Liver (tissue), 9 donors: ENCODE measurements around the gene GNRH2. TPM values are rescaled to one million over a fixed set of nuclear protein-coding genes. Genes with fewer than 3 reads are reported as not detected.

Experiments used
- DNase-seq: peaks from one replicate; pipeline ENCODE4 v3.0.0-alpha.2; 2017; ENCODE audit warnings: low spot score
- H3K27ac ChIP-seq, 2 donors: one replicate each; pipeline ENCODE4 v1.7.0; 2013; ENCODE audit warnings: inconsistent platforms in 2 of 2, low read length in 2 of 2, control low read depth in 1 of 2, low read depth in 1 of 2, mild to moderate bottlenecking in 1 of 2
- H3K27me3 ChIP-seq, 4 donors: one replicate each; pipeline versions ENCODE4 v1.6.1 to v1.7.0; 2013; ENCODE audit warnings: low read length in 3 of 4, inconsistent platforms in 1 of 4, mild to moderate bottlenecking in 1 of 4, moderate library complexity in 1 of 4; ENCODE audit not compliant: control insufficient read depth in 4 of 4, insufficient read depth in 4 of 4
- H3K36me3 ChIP-seq, 4 donors: one replicate each; pipeline versions ENCODE4 v1.6.1 to v1.7.0; 2013; ENCODE audit warnings: low read length in 3 of 4, mild to moderate bottlenecking in 3 of 4, low read depth in 1 of 4, moderate library complexity in 1 of 4; ENCODE audit not compliant: control insufficient read depth in 4 of 4, insufficient read depth in 3 of 4
- H3K4me1 ChIP-seq, 4 donors: one replicate each; pipeline versions ENCODE4 v1.6.1 to v1.7.0; 2013; ENCODE audit warnings: low read length in 3 of 4, mild to moderate bottlenecking in 3 of 4, moderate library complexity in 1 of 4; ENCODE audit not compliant: control insufficient read depth in 4 of 4, insufficient read depth in 4 of 4
- H3K4me3 ChIP-seq, 3 donors: one replicate each; pipeline versions ENCODE4 v1.6.1 to v1.7.0; 2013; ENCODE audit warnings: low read length in 3 of 3, control low read depth in 1 of 3, low read depth in 1 of 3, mild to moderate bottlenecking in 1 of 3
- H3K9ac ChIP-seq, 2 donors: one replicate each; pipeline ENCODE4 v1.7.0; 2013; ENCODE audit warnings: low read length in 2 of 2, mild to moderate bottlenecking in 2 of 2, moderate library complexity in 2 of 2, control low read depth in 1 of 2, low read depth in 1 of 2
- H3K9me3 ChIP-seq, 4 donors: one replicate each; pipeline versions ENCODE4 v1.6.1 to v1.7.0; 2013; ENCODE audit warnings: low read length in 3 of 4; ENCODE audit not compliant: control insufficient read depth in 4 of 4
- ATF3 ChIP-seq: IDR thresholded peaks from 2 replicates; pipeline ENCODE4 v1.6.1; 2016; ENCODE audit warnings: antibody characterized with exemption
- CTCF ChIP-seq: fragments of 150-350 bp; IDR thresholded peaks from 2 replicates; pipeline ENCODE4 v1.5.1; 2017; ENCODE audit warnings: improper control_type of control experiment, low read depth, low read length; ENCODE audit not compliant: missing input control
- EGR1 ChIP-seq, 2 donors: IDR thresholded peaks; 2 replicates each; pipeline ENCODE4 v1.6.1; 2016 to 2018; ENCODE audit warnings: antibody characterized with exemption in 2 of 2, low read depth in 2 of 2
- FOXA1 ChIP-seq: IDR thresholded peaks from 2 replicates; pipeline ENCODE4 v1.6.1; 2016; ENCODE audit warnings: antibody characterized with exemption
- GABPA ChIP-seq, 2 donors: IDR thresholded peaks in 1 of 2; conservative IDR thresholded peaks in 1 of 2; 2 replicates each; pipeline ENCODE4 v1.6.1; 2016; ENCODE audit warnings: antibody characterized with exemption in 2 of 2, mild to moderate bottlenecking in 1 of 2, moderate library complexity in 1 of 2
- HNF4A ChIP-seq, 2 donors: conservative IDR thresholded peaks; 2 replicates each; pipeline ENCODE4 v1.6.1; 2016; ENCODE audit warnings: antibody characterized with exemption in 2 of 2, mild to moderate bottlenecking in 2 of 2
- HNF4G ChIP-seq: IDR thresholded peaks from 2 replicates; pipeline ENCODE4 v1.6.1; 2016; ENCODE audit warnings: antibody characterized with exemption
- JUND ChIP-seq, 2 donors: IDR thresholded peaks; 2 replicates each; pipeline ENCODE4 v1.6.1; 2016; ENCODE audit warnings: antibody characterized with exemption in 2 of 2
- MAX ChIP-seq: IDR thresholded peaks from 2 replicates; pipeline ENCODE4 v1.6.1; 2016; ENCODE audit warnings: antibody characterized with exemption
- NR2F2 ChIP-seq: IDR thresholded peaks from 2 replicates; pipeline ENCODE4 v1.6.1; 2016; ENCODE audit warnings: antibody characterized with exemption
- RAD21 ChIP-seq, 2 donors: IDR thresholded peaks; 2 replicates each; pipeline ENCODE4 v1.6.1; 2016; ENCODE audit warnings: antibody characterized with exemption in 2 of 2, mild to moderate bottlenecking in 2 of 2
- REST ChIP-seq: IDR thresholded peaks from 2 replicates; pipeline ENCODE4 v1.6.1; 2016; ENCODE audit warnings: antibody characterized with exemption, mild to moderate bottlenecking
- SP1 ChIP-seq: IDR thresholded peaks from 2 replicates; pipeline ENCODE4 v1.6.1; 2018; ENCODE audit warnings: antibody characterized with exemption, mild to moderate bottlenecking
- TAF1 ChIP-seq: conservative IDR thresholded peaks from 2 replicates; pipeline ENCODE4 v1.6.1; 2016; ENCODE audit warnings: antibody characterized with exemption, mild to moderate bottlenecking
- YY1 ChIP-seq: IDR thresholded peaks from 2 replicates; pipeline ENCODE4 v1.6.1; 2016; ENCODE audit warnings: antibody characterized with exemption, mild to moderate bottlenecking
- ZBTB33 ChIP-seq: IDR thresholded peaks from 2 replicates; pipeline ENCODE4 v1.6.1; 2016; ENCODE audit warnings: antibody characterized with exemption
- WGBS: extraction: QIAGEN DNeasy Blood & Tissue Kit; methylation state at CpG from one replicate; pipeline ENCODE4 v1.1.7; 2013; 5-methylcytosine and 5-hydroxymethylcytosine counted together
- polyA plus RNA-seq, 2 donors: library from polyadenylated mRNA; stranded (reverse) in 1 of 2; unstranded in 1 of 2; fragments of 200-250 nt in 1 of 2; fragments of >200 nt in 1 of 2; fragmentation: Nextera tagmentation in 1 of 2; extraction: Ambion mirVana in 1 of 2; gene quantifications; one replicate each; pipeline versions ENCODE4 v1.2.1 to v1.2.3, GENCODE V29; 2013 to 2015
- total RNA-seq, 2 donors: library from RNA; depleted of rRNA; stranded (reverse); fragments of >200 nt; gene quantifications; one replicate each; pipeline ENCODE4 v1.2.3, GENCODE V29; 2014
- donor health status: healthy.
- donor health status: healthy.
- donor health status: healthy.
- donor health status: healthy.
- donor health status: healthy.

Gene GNRH2
- total and polyA plus RNA-seq, 4 donors: 0.25 to 0.58 (median 0.44) TPM; not detected in 1

GRCh38 chr20:3013771-3014170 lies 29.7 kb upstream of the GNRH2 start:
- Histone ChIP-seq H3K27me3 (no peaks in the 10 kb centered on the region), H3K4me1 (no peaks in the 10 kb centered on the region), H3K4me3 (no peak overlapping the region), H3K9me3 (no peaks in the 10 kb centered on the region), H3K36me3 (peaks cover 0 to 6% (median 2%) of the 10 kb centered on the region in 4 donors), H3K9ac (no peak overlapping the region), H3K27ac (no peak overlapping the region)
- TF ChIP-seq ZBTB33 (no peak), HNF4G (no peak), MAX (no peak), TAF1 (no peak), YY1 (no peak), FOXA1 (no peak), EGR1 (IDR thresholded peaks at IDR 0.05; ENCODE audit: low read depth in 2 of 2) (no peak), SP1 (no peak), REST (no peak), ATF3 (no peak), CTCF (no peak), JUND (IDR thresholded peaks at IDR 0.05) (no peak), RAD21 (IDR thresholded peaks at IDR 0.05) (no peak)
- DNase-seq: no peak
- 98% methylated on average over 5 of the region's 5 CpGs for WGBS

GRCh38 chr20:3014179-3014578 lies 29.2 kb upstream of the GNRH2 start:
- Histone ChIP-seq H3K27ac (no peak overlapping the region), H3K36me3 (peaks cover 0 to 6% (median 1%) of the 10 kb centered on the region in 4 donors), H3K4me3 (no peak overlapping the region), H3K27me3 (no peaks in the 10 kb centered on the region), H3K9ac (no peak overlapping the region), H3K9me3 (no peaks in the 10 kb centered on the region), H3K4me1 (no peaks in the 10 kb centered on the region)
- no peak for DNase-seq
- 99% methylated on average over 7 of the region's 7 CpGs for WGBS
- TF ChIP-seq YY1: no peak
- TF ChIP-seq GABPA (IDR thresholded peaks at IDR 0.05 in 1 of 2, conservative IDR thresholded peaks at IDR 0.05 in 1 of 2): no peak
- TF ChIP-seq JUND (IDR thresholded peaks at IDR 0.05): no peak
- TF ChIP-seq MAX: no peak
- TF ChIP-seq TAF1: no peak
- no peak for TF ChIP-seq NR2F2
- no peak for TF ChIP-seq HNF4A (conservative IDR thresholded peaks at IDR 0.05)
- TF ChIP-seq REST: no peak
- TF ChIP-seq EGR1 (IDR thresholded peaks at IDR 0.05; ENCODE audit: low read depth in 2 of 2): no peak
- no peak for TF ChIP-seq ZBTB33
